K562 (cell line): Measurements from ENCODE around the gene BANK1. TPM values are rescaled to one million over a fixed set of nuclear protein-coding genes. Genes with fewer than 3 reads are reported as not detected.

Source experiments
- ATAC-seq: fragments of 200-7000 bp; cut with Tn5 transposase; 3 replicates; pipeline ENCODE4 v1.9.1; 2020; ENCODE audit warnings: moderate library complexity
- BruUV-seq: library from RNA; stranded (reverse); fragments of 400-500 nt; replicated peaks from 2 replicates; lab custom pipeline; 2021; lab: Mats Ljungman, UMichigan
- CTCF ChIA-PET: fragments of 300-600 bp; formaldehyde crosslinking; extraction: SDS; loops from one replicate; lab custom pipeline; 2021; ENCODE audit warnings: low intra/inter-chr PET ratio; lab: Yijun Ruan, JAX
- POLR2A ChIA-PET: fragments of 300-600, 350-650 bp; sonication (Branson Sonifier 250); formaldehyde crosslinking; extraction: SDS; loops from one replicate; lab custom pipeline; 2021; ENCODE audit warnings: antibody characterized with exemption, inconsistent platforms; lab: Yijun Ruan, JAX
- DNase-seq, 4 experiments: peaks; one replicate each; pipeline versions ENCODE4 v3.0.0 to v3.0.0-alpha.2; 2011 to 2018; ENCODE audit warnings: low spot score in 3 of 4, mixed read lengths in 3 of 4; ENCODE audit errors: extremely low read depth in 1 of 4
- FAIRE-seq: peaks from 2 replicates; lab custom pipeline; 2011; peaks lifted over from hg19 to GRCh38; lab: Jason Lieb, UNC
- H2AFZ ChIP-seq: 2 replicates; pipeline ENCODE4 v1.6.0; 2011; ENCODE audit warnings: low read depth, low read length, control low read depth, inconsistent platforms
- H3K27ac ChIP-seq: fragments of 200-600 bp; 3 replicates; pipeline ENCODE4 v1.8.0; 2011; ENCODE audit warnings: low read depth, mild to moderate bottlenecking, control low read depth, inconsistent platforms, low read length, moderate library complexity, mixed read lengths; ENCODE audit errors: extremely low read depth
- H3K27me3 ChIP-seq, 2 experiments: fragments of 300-600 bp in 1 of 2; 2 replicates in 1 of 2; 3 replicates in 1 of 2; pipeline versions ENCODE4 v1.6.0 to v1.8.0; 2011; ENCODE audit warnings: inconsistent platforms in 2 of 2, low read length in 2 of 2, mild to moderate bottlenecking in 1 of 2, mixed read lengths in 1 of 2, moderate library complexity in 1 of 2; ENCODE audit not compliant: control insufficient read depth in 2 of 2, insufficient read depth in 2 of 2
- H3K36me3 ChIP-seq: fragments of 300-600 bp; 3 replicates; pipeline ENCODE4 v1.8.0; 2011; ENCODE audit warnings: mild to moderate bottlenecking, low read length, inconsistent platforms; ENCODE audit not compliant: control insufficient read depth, insufficient read depth
- H3K4me1 ChIP-seq, 2 experiments: fragments of 200-600 bp in 1 of 2; replicated peaks in 1 of 2; 2 replicates in 1 of 2; 3 replicates in 1 of 2; pipeline versions ENCODE4 v1.5.1 to v1.8.0; 2011; ENCODE audit warnings: inconsistent platforms in 2 of 2, low read length in 2 of 2, mild to moderate bottlenecking in 1 of 2, mixed read lengths in 1 of 2, moderate library complexity in 1 of 2; ENCODE audit not compliant: control insufficient read depth in 2 of 2, insufficient read depth in 2 of 2
- H3K4me2 ChIP-seq: 2 replicates; pipeline ENCODE4 v1.6.1; 2011; ENCODE audit warnings: low read length, control low read depth, inconsistent platforms, mixed read lengths; ENCODE audit not compliant: insufficient read depth
- H3K4me3 ChIP-seq: fragments of 200-600 bp; sonication (generic), shearing (Covaris generic); 2 replicates; pipeline ENCODE4 v1.5.1; 2016; ENCODE audit warnings: control low read depth, inconsistent platforms
- H3K79me2 ChIP-seq: fragments of 200-600 bp; 3 replicates; pipeline ENCODE4 v1.8.0; 2011; ENCODE audit warnings: low read length, inconsistent platforms; ENCODE audit not compliant: control insufficient read depth, insufficient read depth
- H3K9ac ChIP-seq, 2 experiments: 2 replicates each; pipeline versions ENCODE4 v1.6.0 to v1.6.1; 2011; ENCODE audit warnings: low read depth in 2 of 2, low read length in 2 of 2, control low read depth in 1 of 2, inconsistent platforms in 1 of 2, mild to moderate bottlenecking in 1 of 2, mixed read lengths in 1 of 2; ENCODE audit not compliant: insufficient read depth in 1 of 2
- H3K9me1 ChIP-seq: one replicate; pipeline ENCODE4 v1.6.0; 2011; ENCODE audit warnings: inconsistent platforms, mild to moderate bottlenecking, low read length, moderate library complexity; ENCODE audit not compliant: control insufficient read depth, insufficient read depth
- H3K9me3 ChIP-seq: replicated peaks from 2 replicates; pipeline ENCODE4 v1.5.1; 2011; ENCODE audit warnings: low read depth, low read length, inconsistent platforms; ENCODE audit not compliant: control insufficient read depth, insufficient read depth
- H4K20me1 ChIP-seq: replicated peaks from 2 replicates; pipeline ENCODE4 v1.6.1; 2011; ENCODE audit warnings: low read length, inconsistent platforms, mixed read lengths; ENCODE audit not compliant: control insufficient read depth, insufficient read depth
- BCOR ChIP-seq: fragments of 450-650 bp; IDR thresholded peaks from 2 replicates; pipeline ENCODE4 v1.6.1; 2016
- DEAF1 ChIP-seq: fragments of 450-650 bp; formaldehyde crosslinking; IDR thresholded peaks from 2 replicates; pipeline ENCODE4 v1.4.0; 2020; ENCODE audit warnings: mild to moderate bottlenecking, moderate library complexity
- ZNF263 ChIP-seq: sonication (generic); formaldehyde crosslinking; IDR thresholded peaks from 2 replicates; pipeline ENCODE4 v1.8.0; 2022; ENCODE audit warnings: mild to moderate bottlenecking, missing genetic modification reagents, borderline replicate concordance
- WGBS: fragments of 100-300 bp; shearing (Covaris generic); methylation state at CpG from one replicate; pipeline ENCODE4 v1.1.6; 2016; ENCODE audit warnings: low coverage, mixed read lengths; ENCODE audit not compliant: insufficient coverage; ENCODE audit errors: missing lambda C conversion rate; 5-methylcytosine and 5-hydroxymethylcytosine counted together
- in situ Hi-C: fragments of 300-500 bp; cut with MboI; formaldehyde crosslinking; loops from 4 replicates; pipeline ENCODE4 v1.15.0; 2018; ENCODE audit warnings: inconsistent platforms, mixed read lengths
- intact Hi-C: fragments of 100-400 bp; cut with micrococcal nuclease; formaldehyde crosslinking; loops from 2 replicates; pipeline ENCODE4 v1.14.2; 2022
- polyA plus RNA-seq, 8 experiments: library from polyadenylated mRNA; depleted of rRNA in 4 of 8; stranded (reverse) in 5 of 8; unstranded in 3 of 8; fragments of >200 nt; fragmentation: Nextera tagmentation in 2 of 8; fragmentation: Illumina TruSeq in 1 of 8; extraction: Ambion mirVana in 2 of 8; extraction: Trizol in 1 of 8; gene quantifications; 2 replicates each; pipeline versions ENCODE4 v1.2.1 to v1.2.3, GENCODE V29; 2011 to 2014; ENCODE audit warnings: inconsistent platforms in 1 of 8, missing spikeins in 1 of 8
- total RNA-seq, 7 experiments: library from RNA; depleted of rRNA in 6 of 7; stranded (reverse); fragments of >200 nt in 6 of 7; fragmentation: Illumina TruSeq in 2 of 7; extraction: Trizol in 2 of 7; gene quantifications; 2 replicates each; pipeline versions ENCODE4 v1.2.1 to v1.2.3, GENCODE V29; 2011 to 2021; ENCODE audit warnings: low replicate concordance in 1 of 7
- TF ChIP-seq, protein P1 (sequence below), 2 experiments: IDR thresholded peaks; 2 replicates each; pipeline ENCODE4 v1.6.1; 2012; ENCODE audit warnings: improper control_type of control experiment in 2 of 2, low read depth in 2 of 2, low read length in 2 of 2, borderline replicate concordance in 1 of 2
- TF ChIP-seq, protein P2 (sequence below): fragments of 450-650 bp; IDR thresholded peaks from 2 replicates; pipeline ENCODE4 v1.6.1; 2016; ENCODE audit warnings: mild to moderate bottlenecking
- TF ChIP-seq, protein P3 (sequence below): fragments of 150-350 bp; conservative IDR thresholded peaks from 2 replicates; pipeline ENCODE4 v1.6.1; 2014; ENCODE audit warnings: low read length

BANK1 gene
- total and polyA plus RNA-seq, 9 of the 15 experiments (the other 6 are each of a cell fraction or from before 2014, with no cell fraction given) = not detected

DNA sequence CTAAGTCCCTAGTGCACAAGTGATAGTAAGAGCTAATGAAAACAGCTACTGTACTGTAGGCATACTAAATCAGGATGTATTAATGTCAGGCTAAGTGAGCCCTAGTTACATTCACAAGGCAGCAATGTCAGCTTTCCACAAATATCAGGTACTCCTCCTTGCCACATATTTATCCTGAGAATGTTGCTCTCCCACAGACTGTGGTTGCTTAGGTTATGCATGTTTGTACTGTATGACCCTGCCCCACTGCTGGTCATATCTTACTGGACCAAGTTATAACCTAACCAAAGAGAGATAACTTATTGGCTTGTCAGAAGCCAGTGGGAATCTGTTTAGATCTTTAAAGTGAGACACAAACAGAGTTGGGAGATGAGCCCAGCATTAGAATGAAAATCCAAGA lies 313.7 kb downstream of the BANK1 start (continued):
- TF ChIP-seq, protein P1, sequence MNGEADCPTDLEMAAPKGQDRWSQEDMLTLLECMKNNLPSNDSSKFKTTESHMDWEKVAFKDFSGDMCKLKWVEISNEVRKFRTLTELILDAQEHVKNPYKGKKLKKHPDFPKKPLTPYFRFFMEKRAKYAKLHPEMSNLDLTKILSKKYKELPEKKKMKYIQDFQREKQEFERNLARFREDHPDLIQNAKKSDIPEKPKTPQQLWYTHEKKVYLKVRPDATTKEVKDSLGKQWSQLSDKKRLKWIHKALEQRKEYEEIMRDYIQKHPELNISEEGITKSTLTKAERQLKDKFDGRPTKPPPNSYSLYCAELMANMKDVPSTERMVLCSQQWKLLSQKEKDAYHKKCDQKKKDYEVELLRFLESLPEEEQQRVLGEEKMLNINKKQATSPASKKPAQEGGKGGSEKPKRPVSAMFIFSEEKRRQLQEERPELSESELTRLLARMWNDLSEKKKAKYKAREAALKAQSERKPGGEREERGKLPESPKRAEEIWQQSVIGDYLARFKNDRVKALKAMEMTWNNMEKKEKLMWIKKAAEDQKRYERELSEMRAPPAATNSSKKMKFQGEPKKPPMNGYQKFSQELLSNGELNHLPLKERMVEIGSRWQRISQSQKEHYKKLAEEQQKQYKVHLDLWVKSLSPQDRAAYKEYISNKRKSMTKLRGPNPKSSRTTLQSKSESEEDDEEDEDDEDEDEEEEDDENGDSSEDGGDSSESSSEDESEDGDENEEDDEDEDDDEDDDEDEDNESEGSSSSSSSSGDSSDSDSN (IDR thresholded peaks at IDR 0.05; ENCODE audit: borderline replicate concordance in 1 of 2, low read depth in 2 of 2, low read length in 2 of 2) = no peak

DNA sequence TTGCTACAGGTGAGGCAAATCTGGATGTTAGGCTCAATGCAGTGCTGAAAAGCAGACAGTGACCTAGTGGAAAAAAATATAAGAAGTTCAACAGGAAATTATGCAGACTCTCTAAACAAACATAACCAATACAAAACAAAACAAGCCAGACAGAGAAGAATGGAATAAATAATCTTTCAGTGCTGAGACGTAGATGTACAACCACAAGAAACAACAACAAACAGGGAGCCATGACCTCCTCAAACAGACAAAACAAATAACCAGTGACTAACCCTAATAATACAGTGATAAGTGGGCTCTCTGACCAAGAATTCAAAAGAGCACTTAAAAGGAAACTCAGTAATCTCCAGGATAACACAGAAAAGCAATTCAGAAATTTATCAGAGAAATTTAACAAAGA lies 315.5 kb downstream of the BANK1 start:
- no peaks in the 10 kb centered on the region for H4K20me1 ChIP-seq
- intact Hi-C loops = no loop called here
- H3K27ac ChIP-seq = no peak overlapping the region
- no peaks in the 10 kb centered on the region for H3K9me1 ChIP-seq
- 0% methylated on average over 1 of the region's 1 CpG for WGBS
- H3K4me3 ChIP-seq = no peak overlapping the region
- H3K79me2 ChIP-seq = no peaks in the 10 kb centered on the region
- H2AFZ ChIP-seq = no peak overlapping the region
- no peak overlapping the region for H3K4me2 ChIP-seq
- BruUV-seq = no TSS peak
- no peak overlapping the region for H3K9ac ChIP-seq
- no peaks in the 10 kb centered on the region for H3K9me3 ChIP-seq
- in situ Hi-C loops = no loop called here
- CTCF ChIA-PET = no interaction called here
- no peak for DNase-seq
- FAIRE-seq = no peak
- no peak for ATAC-seq
- no peaks in the 10 kb centered on the region for H3K4me1 ChIP-seq
- H3K27me3 ChIP-seq = no peaks in the 10 kb centered on the region
- no peaks in the 10 kb centered on the region for H3K36me3 ChIP-seq
- POLR2A ChIA-PET = no interaction called here
- TF ChIP-seq BCOR (no peak), DEAF1 (CRISPR knock-in tag) (no peak), ZNF263 (CRISPR knock-in tag) (no peak)
- TF ChIP-seq, protein P2, sequence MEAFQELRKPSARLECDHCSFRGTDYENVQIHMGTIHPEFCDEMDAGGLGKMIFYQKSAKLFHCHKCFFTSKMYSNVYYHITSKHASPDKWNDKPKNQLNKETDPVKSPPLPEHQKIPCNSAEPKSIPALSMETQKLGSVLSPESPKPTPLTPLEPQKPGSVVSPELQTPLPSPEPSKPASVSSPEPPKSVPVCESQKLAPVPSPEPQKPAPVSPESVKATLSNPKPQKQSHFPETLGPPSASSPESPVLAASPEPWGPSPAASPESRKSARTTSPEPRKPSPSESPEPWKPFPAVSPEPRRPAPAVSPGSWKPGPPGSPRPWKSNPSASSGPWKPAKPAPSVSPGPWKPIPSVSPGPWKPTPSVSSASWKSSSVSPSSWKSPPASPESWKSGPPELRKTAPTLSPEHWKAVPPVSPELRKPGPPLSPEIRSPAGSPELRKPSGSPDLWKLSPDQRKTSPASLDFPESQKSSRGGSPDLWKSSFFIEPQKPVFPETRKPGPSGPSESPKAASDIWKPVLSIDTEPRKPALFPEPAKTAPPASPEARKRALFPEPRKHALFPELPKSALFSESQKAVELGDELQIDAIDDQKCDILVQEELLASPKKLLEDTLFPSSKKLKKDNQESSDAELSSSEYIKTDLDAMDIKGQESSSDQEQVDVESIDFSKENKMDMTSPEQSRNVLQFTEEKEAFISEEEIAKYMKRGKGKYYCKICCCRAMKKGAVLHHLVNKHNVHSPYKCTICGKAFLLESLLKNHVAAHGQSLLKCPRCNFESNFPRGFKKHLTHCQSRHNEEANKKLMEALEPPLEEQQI = no peak
- TF ChIP-seq, protein P3, sequence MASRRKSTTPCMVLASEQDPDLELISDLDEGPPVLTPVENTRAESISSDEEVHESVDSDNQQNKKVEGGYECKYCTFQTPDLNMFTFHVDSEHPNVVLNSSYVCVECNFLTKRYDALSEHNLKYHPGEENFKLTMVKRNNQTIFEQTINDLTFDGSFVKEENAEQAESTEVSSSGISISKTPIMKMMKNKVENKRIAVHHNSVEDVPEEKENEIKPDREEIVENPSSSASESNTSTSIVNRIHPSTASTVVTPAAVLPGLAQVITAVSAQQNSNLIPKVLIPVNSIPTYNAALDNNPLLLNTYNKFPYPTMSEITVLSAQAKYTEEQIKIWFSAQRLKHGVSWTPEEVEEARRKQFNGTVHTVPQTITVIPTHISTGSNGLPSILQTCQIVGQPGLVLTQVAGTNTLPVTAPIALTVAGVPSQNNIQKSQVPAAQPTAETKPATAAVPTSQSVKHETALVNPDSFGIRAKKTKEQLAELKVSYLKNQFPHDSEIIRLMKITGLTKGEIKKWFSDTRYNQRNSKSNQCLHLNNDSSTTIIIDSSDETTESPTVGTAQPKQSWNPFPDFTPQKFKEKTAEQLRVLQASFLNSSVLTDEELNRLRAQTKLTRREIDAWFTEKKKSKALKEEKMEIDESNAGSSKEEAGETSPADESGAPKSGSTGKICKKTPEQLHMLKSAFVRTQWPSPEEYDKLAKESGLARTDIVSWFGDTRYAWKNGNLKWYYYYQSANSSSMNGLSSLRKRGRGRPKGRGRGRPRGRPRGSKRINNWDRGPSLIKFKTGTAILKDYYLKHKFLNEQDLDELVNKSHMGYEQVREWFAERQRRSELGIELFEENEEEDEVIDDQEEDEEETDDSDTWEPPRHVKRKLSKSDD = no peak
